HG03175 (cell line): Measurements from ENCODE around the gene IBTK.

Experiments used
- ATAC-seq: cut with Tn5 transposase; IDR thresholded peaks from one replicate; pipeline ENCODE4 v1.9.1; 2021; ENCODE audit warnings: mild to moderate bottlenecking, moderate library complexity; ENCODE audit not compliant: unreplicated experiment

IBTK gene

GRCh38 chr6:82123632-82124031 lies 123.9 kb downstream of the IBTK start:
- ATAC-seq: no peak
